Tracheal epithelial cell (primary cell): ENCODE measurements around the gene IFT25. TPM values are rescaled to one million over a fixed set of nuclear protein-coding genes. Genes with fewer than 3 reads are reported as not detected.

ENCODE experiments used
- total RNA-seq: library from RNA; depleted of rRNA; stranded (reverse); fragments of >200 nt; gene quantifications from 2 replicates; pipeline ENCODE4 v1.2.1, GENCODE V29; 2014

IFT25 gene
- 10.9 and 12.3 TPM in 2 replicates for total RNA-seq

GRCh38 chr1:53945433-53946251 lies at the start of gene IFT25:
Gene IFT25, minus strand, starts transcription at chr1:53945699. Its CDS starts 5,617 bp downstream, at chr1:53940082.

DNA sequence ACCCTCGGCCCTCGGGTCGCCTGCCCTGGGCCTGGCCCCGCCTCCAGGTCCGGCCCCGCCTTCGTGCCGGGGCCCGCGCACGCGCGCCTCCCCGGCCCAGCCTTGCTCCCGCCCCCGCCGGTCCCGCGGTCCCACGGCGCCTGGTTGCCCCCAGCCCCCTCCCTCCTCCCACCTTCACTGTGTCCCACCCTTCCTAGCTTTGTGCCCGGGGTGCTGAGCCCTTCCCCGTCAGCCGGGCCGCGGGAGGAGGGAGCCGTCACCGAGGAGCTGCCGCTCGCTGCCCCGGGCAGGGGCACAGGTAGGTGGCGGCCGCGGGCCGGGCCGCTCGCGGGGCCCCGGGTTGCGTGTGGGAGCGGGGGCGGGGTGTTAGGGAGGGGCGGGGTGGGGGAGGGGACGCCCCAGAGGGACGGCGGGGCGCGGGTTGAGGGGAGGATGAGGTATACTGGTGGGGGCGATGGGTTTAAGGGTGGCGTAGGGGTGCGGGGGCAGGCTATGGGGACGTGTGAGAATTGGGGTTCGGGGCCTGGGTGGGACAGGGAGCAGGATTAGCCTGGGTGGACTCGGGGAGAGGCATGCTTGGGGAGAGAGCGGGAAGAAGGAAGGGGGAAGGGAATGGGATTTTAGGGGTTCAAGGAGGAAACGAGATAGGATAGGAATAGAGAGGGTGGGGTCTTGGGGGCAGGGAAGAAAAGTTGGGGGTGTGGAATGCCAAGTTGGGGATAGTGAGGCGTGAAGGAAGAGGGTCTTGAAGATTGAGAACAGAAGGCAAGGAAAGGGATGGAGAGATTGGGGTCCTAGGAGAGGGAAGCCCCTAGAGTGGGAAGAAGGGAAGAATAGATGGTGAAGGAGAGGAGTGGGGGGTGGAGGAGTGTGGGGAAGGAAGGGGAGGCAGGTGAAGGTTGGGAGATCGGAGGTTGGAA lies 1.0 kb upstream of the IFT25 start, which contains the start of gene LRRC42:
LRRC42 (plus strand) TSS at position 99 of the 920 bp plus-strand sequence. CDS start 5,650 bp downstream, outside the sequence.

GRCh38 chr1:53893999-53894636 lies 51.4 kb downstream of the IFT25 start, which contains the start of gene DIO1:
Gene DIO1, plus strand, starts transcription at chr1:53894187. Its CDS starts 24 bp downstream, at chr1:53894211.

GRCh38 chr1:53889304-53890298 lies 55.9 kb downstream of the IFT25 start, which contains the start of gene YIPF1:
Gene YIPF1, minus strand, starts transcription at chr1:53889797. Its CDS starts 860 bp downstream, at chr1:53888937.

Other genes starting within 250 kb of the IFT25 start
- gene GLIS1, start 206.5 kb downstream of the IFT25 start, total RNA-seq: 0.24 TPM in 1 of 2 replicates, not detected in the other
- gene NDC1, start 107.4 kb downstream of the IFT25 start, total RNA-seq: 20.2 and 24.7 TPM in 2 replicates
- 16.4 and 27.7 TPM in 2 replicates for gene YIPF1, start 55.9 kb downstream of the IFT25 start, total RNA-seq
- gene DIO1, start 51.5 kb downstream of the IFT25 start, total RNA-seq: not detected in 2 replicates
- 50.7 and 52.3 TPM in 2 replicates for gene LRRC42, start 651 bp upstream of the IFT25 start, total RNA-seq
- gene LDLRAD1, start 72.5 kb upstream of the IFT25 start, total RNA-seq: under 0.01 and 0.64 TPM in 2 replicates
- gene TMEM59, start 107.5 kb upstream of the IFT25 start, total RNA-seq: 215 and 300 TPM in 2 replicates
- 2.2 and 3.0 TPM in 2 replicates for gene TCEANC2, start 107.9 kb upstream of the IFT25 start, total RNA-seq
- gene CDCP2, start 207.3 kb upstream of the IFT25 start, total RNA-seq: not detected in 2 replicates